Mucosa of descending colon (tissue), 3 donors: Measurements from ENCODE around the gene BRIX1. TPM values are rescaled to one million over a fixed set of nuclear protein-coding genes. Genes with fewer than 3 reads are reported as not detected.

Experiments used
- ATAC-seq: fragments of 200-7000 bp; cut with Tn5 transposase; one replicate; pipeline ENCODE4 v1.9.1; 2020; ENCODE audit warnings: mild to moderate bottlenecking, moderate library complexity
- DNase-seq, 3 donors: peaks; one replicate each; pipeline ENCODE4 v3.0.0-alpha.2; 2020
- H3K36me3 ChIP-seq: fragments of 200-600 bp; one replicate; pipeline ENCODE4 v1.8.0; 2021; ENCODE audit warnings: low read depth, mild to moderate bottlenecking
- H3K4me1 ChIP-seq: fragments of 200-600 bp; one replicate; pipeline ENCODE4 v1.8.0; 2021; ENCODE audit warnings: low read depth, mild to moderate bottlenecking
- H3K4me3 ChIP-seq: fragments of 200-600 bp; one replicate; pipeline ENCODE4 v1.8.0; 2021; ENCODE audit warnings: mild to moderate bottlenecking
- H3K9me3 ChIP-seq: fragments of 200-600 bp; one replicate; pipeline ENCODE4 v1.8.0; 2021; ENCODE audit warnings: mild to moderate bottlenecking
- intact Hi-C, 2 donors: fragments of 100-400 bp; cut with DNase I in 1 of 2; cut with micrococcal nuclease in 1 of 2; formaldehyde crosslinking; loops; one replicate each; pipeline versions ENCODE4 v1.11.0 to v1.11.1; 2022; cut with DNase I, micrococcal nuclease
- total RNA-seq, 3 donors: library from RNA; stranded (reverse); fragmentation: NEBNext Ultra II Directional in 2 of 3; extraction: Animal tissue kit (Norgen Biotek cat#: 25700) in 2 of 3; gene quantifications; one replicate each; pipeline versions ENCODE4 v1.2.1 to v1.2.4, GENCODE V29; 2021 to 2023
- TF ChIP-seq, protein P1 (sequence below): fragments of 200-600 bp; IDR thresholded peaks from one replicate; pipeline ENCODE4 v1.8.0; 2022; ENCODE audit warnings: antibody characterized with exemption, mild to moderate bottlenecking
- donor health status: DM: no; HTN: no; CAD: no; lungs with moderate emphysema.
- donor health status: DM: no; HTN: no; CAD: no.
- donor health status: DM: no; HTN: yes; CAD: no.

BRIX1 gene
- total RNA-seq, 3 donors from 2014 or later = 10.7 to 19.2 (median 18.2) TPM

GRCh38 chr5:34929720-34930461 lies 14.4 kb downstream of the BRIX1 start:
- Histone ChIP-seq H3K9me3 (no peaks in the 10 kb centered on the region), H3K36me3 (no peaks in the 10 kb centered on the region), H3K4me3 (peak overlapping the region; percentile 58), H3K4me1 (peaks cover 14% of the 10 kb centered on the region)
- ATAC-seq = peak; percentile 80
- peak; percentile 90 to 94 (median 92) for DNase-seq
- TF ChIP-seq, protein P1, sequence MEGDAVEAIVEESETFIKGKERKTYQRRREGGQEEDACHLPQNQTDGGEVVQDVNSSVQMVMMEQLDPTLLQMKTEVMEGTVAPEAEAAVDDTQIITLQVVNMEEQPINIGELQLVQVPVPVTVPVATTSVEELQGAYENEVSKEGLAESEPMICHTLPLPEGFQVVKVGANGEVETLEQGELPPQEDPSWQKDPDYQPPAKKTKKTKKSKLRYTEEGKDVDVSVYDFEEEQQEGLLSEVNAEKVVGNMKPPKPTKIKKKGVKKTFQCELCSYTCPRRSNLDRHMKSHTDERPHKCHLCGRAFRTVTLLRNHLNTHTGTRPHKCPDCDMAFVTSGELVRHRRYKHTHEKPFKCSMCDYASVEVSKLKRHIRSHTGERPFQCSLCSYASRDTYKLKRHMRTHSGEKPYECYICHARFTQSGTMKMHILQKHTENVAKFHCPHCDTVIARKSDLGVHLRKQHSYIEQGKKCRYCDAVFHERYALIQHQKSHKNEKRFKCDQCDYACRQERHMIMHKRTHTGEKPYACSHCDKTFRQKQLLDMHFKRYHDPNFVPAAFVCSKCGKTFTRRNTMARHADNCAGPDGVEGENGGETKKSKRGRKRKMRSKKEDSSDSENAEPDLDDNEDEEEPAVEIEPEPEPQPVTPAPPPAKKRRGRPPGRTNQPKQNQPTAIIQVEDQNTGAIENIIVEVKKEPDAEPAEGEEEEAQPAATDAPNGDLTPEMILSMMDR = no peak
- intact Hi-C loops = no loop called here

DNA sequence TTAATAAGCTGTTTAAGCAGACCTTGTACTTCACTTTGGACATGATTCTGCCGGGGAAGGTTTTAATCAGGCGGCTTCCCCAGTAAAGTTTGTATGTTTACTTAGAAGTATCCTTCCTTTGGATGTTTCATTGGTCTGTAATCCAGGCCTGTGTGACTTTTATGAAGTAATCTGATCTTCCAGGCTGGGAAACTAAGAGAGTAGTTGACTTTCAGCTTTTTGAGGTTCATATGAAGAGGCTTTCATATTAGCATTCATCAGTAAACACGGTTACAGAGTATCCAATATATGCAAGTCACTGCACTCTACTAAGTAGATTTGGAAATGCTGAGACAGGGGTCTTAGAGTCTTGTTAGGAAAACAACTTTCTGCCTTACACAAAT lies 14.9 kb downstream of the BRIX1 start:
- DNase-seq = no peak
- intact Hi-C loops = no loop called here
- Histone ChIP-seq H3K4me3 (peak overlapping the region; percentile 58), H3K9me3 (no peaks in the 10 kb centered on the region), H3K36me3 (no peaks in the 10 kb centered on the region), H3K4me1 (peaks cover 14% of the 10 kb centered on the region)
- TF ChIP-seq, protein P1 = no peak
- no peak for ATAC-seq

DNA sequence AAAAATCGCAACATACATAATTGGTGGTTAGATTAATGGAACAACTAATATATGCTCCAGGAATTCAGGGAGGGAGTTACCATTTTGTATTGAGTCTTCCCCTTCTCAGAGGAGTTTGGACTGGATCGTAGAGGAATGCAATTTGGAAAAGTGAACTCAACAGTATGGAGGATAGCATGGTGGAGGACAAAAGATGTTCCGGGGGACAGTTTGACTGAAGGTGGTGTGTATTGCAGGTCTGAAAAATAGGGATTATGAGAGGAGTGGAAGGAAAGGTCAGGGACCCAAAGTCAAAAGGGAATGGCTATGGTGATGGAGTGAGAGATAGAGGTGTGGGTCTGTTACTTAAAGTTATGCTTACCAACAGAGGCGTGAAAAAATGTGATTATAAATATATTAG lies 15.4 kb downstream of the BRIX1 start:
- ATAC-seq (no peak), DNase-seq (no peak)
- H3K36me3 ChIP-seq = no peaks in the 10 kb centered on the region
- H3K4me1 ChIP-seq = peaks cover 14% of the 10 kb centered on the region
- H3K9me3 ChIP-seq = no peaks in the 10 kb centered on the region
- H3K4me3 ChIP-seq = no peak overlapping the region
- TF ChIP-seq, protein P1 = no peak
- intact Hi-C loops = no loop called here

GRCh38 chr5:34932947-34933346 lies 17.4 kb downstream of the BRIX1 start:
- intact Hi-C loops = no loop called here
- DNase-seq (no peak), ATAC-seq (no peak)
- H3K9me3 ChIP-seq = no peaks in the 10 kb centered on the region
- TF ChIP-seq, protein P1 = no peak
- H3K36me3 ChIP-seq = no peaks in the 10 kb centered on the region
- no peak overlapping the region for H3K4me3 ChIP-seq
- H3K4me1 ChIP-seq = peaks cover 14% of the 10 kb centered on the region

GRCh38 chr5:34941936-34942335 lies 26.4 kb downstream of the BRIX1 start:
- Histone ChIP-seq H3K4me1 (no peaks in the 10 kb centered on the region), H3K4me3 (no peak overlapping the region), H3K36me3 (peaks cover 6% of the 10 kb centered on the region), H3K9me3 (no peaks in the 10 kb centered on the region)
- ATAC-seq = no peak
- intact Hi-C loops = no loop called here
- DNase-seq = no peak
- TF ChIP-seq, protein P1 = no peak
